Central memory CD8-positive, alpha-beta T cell (primary cell): Measurements from ENCODE around the gene SPART.
A peak's percentile ranks its signal among the peaks of the same experiment; 100 is the strongest.
"Not testable (repeated sequence)": the region's sequence is repeated elsewhere in the genome, so short reads cannot be mapped to it uniquely, and the experiment has no call there.

Experiments used
- ATAC-seq: fragments of 150-1000 bp; cut with Tn5 transposase; replicated peaks from 2 replicates; pipeline ENCODE4 v1.10.0; 2022; ENCODE audit warnings: mild to moderate bottlenecking, moderate FRiP score, moderate number of reproducible peaks; ENCODE audit not compliant: poor library complexity, severe bottlenecking; ENCODE audit errors: extremely low read depth
- DNase-seq, 2 donors: peaks; one replicate each; pipeline ENCODE4 v3.0.0; 2021; ENCODE audit warnings: low spot score in 2 of 2
- H3K27ac Mint-ChIP-seq: one replicate; pipeline ENCODE4 v1.8.0; 2022; ENCODE audit warnings: low read depth, mild to moderate bottlenecking, moderate library complexity, mixed read lengths
- H3K27me3 Mint-ChIP-seq: one replicate; pipeline ENCODE4 v1.8.0; 2022; ENCODE audit warnings: mixed read lengths
- H3K36me3 Mint-ChIP-seq: one replicate; pipeline ENCODE4 v1.8.0; 2022; ENCODE audit warnings: mild to moderate bottlenecking, moderate library complexity, mixed read lengths; ENCODE audit not compliant: insufficient read depth
- H3K4me1 Mint-ChIP-seq: one replicate; pipeline ENCODE4 v1.8.0; 2022; ENCODE audit warnings: mixed read lengths
- H3K4me3 Mint-ChIP-seq: one replicate; pipeline ENCODE4 v1.8.0; 2022; ENCODE audit warnings: mild to moderate bottlenecking, moderate library complexity, mixed read lengths
- H3K9me3 Mint-ChIP-seq: one replicate; pipeline ENCODE4 v1.8.0; 2022; ENCODE audit warnings: mixed read lengths

Gene SPART

DNA sequence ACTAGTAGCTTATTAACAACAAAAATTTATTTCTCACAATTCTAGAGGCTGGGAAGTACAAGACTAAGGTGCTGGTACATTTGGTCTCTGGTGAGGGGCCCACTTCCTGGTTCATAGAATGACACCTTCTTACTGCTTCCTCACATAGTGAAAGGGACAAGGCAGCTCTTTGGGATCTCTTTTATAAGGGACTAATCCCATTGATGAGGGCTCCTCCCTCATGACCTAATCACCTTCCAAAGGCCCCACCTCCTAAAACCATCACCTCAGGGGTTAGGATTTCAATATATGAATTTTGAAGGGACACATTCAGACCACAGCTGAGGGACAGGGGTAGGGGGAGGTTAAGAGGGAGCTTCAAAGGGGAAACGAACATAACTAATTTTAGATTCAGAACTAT, 20.3 kb downstream of the SPART start:
- ATAC-seq (no peak), DNase-seq (no peak)
- Mint-ChIP-seq H3K4me1 (no peaks in the 10 kb centered on the region), H3K27ac (no peak overlapping the region), H3K9me3 (no peaks in the 10 kb centered on the region), H3K27me3 (no peaks in the 10 kb centered on the region), H3K36me3 (peaks cover 8% of the 10 kb centered on the region), H3K4me3 (no peak overlapping the region)

DNA sequence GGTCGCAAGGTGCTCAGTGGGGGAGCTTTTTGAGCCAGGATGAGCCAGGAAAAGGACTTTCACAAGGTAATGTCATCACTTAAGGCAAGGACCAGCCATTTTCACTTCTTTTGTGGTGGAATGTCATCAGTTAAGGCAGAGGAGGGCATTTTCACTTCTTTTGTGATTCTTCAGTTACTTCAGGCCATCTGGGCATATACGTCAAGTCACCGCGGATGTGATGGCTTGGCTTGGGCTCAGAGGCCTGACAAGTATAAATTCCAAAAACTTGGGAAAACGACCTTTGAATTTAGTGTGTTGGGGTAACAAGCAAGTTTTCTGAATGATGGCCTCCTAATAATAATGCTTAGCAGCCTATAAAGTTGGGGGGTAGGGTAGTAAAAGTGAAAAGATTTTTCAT, 21.3 kb downstream of the SPART start:
- H3K27me3 Mint-ChIP-seq, H3K36me3 Mint-ChIP-seq, H3K27ac Mint-ChIP-seq, H3K4me3 Mint-ChIP-seq, ATAC-seq, H3K9me3 Mint-ChIP-seq, H3K4me1 Mint-ChIP-seq, DNase-seq: not testable (repeated sequence)

GRCh38 chr13:36323951-36324566, 22.1 kb downstream of the SPART start:
- peaks cover 6% of the 10 kb centered on the region for H3K36me3 Mint-ChIP-seq
- H3K27ac Mint-ChIP-seq, result no peak overlapping the region
- H3K27me3 Mint-ChIP-seq, result no peaks in the 10 kb centered on the region
- H3K4me1 Mint-ChIP-seq, result no peaks in the 10 kb centered on the region
- H3K4me3 Mint-ChIP-seq, result no peak overlapping the region
- H3K9me3 Mint-ChIP-seq, result peaks cover 14% of the 10 kb centered on the region
- ATAC-seq (no peak), DNase-seq (no peak)

- no peak overlapping the region for H3K4me3 Mint-ChIP-seq
- H3K4me1 Mint-ChIP-seq, result no peaks in the 10 kb centered on the region
- DNase-seq (no peak), ATAC-seq (no peak)
- no peaks in the 10 kb centered on the region for H3K27me3 Mint-ChIP-seq
- peaks cover 14% of the 10 kb centered on the region for H3K9me3 Mint-ChIP-seq
- no peak overlapping the region for H3K27ac Mint-ChIP-seq
- peaks cover 2% of the 10 kb centered on the region for H3K36me3 Mint-ChIP-seq
Measured at GRCh38 chr13:36323408-36323807, 22.8 kb downstream of the SPART start.

- peaks cover 19% of the 10 kb centered on the region for H3K9me3 Mint-ChIP-seq
- not testable (repeated sequence) for H3K27me3 Mint-ChIP-seq, H3K27ac Mint-ChIP-seq, DNase-seq, ATAC-seq, H3K36me3 Mint-ChIP-seq, H3K4me3 Mint-ChIP-seq, H3K4me1 Mint-ChIP-seq
Measured at GRCh38 chr13:36319793-36320192, 26.4 kb downstream of the SPART start.

GRCh38 chr13:36313047-36313969, 32.9 kb downstream of the SPART start:
- H3K27me3 Mint-ChIP-seq, result no peaks in the 10 kb centered on the region
- ATAC-seq (no peak), DNase-seq (no peak)
- H3K9me3 Mint-ChIP-seq, result peaks cover 5% of the 10 kb centered on the region
- no peaks in the 10 kb centered on the region for H3K4me1 Mint-ChIP-seq
- no peak overlapping the region for H3K4me3 Mint-ChIP-seq
- no peak overlapping the region for H3K27ac Mint-ChIP-seq
- peaks cover 8% of the 10 kb centered on the region for H3K36me3 Mint-ChIP-seq

GRCh38 chr13:36310417-36311108, 35.6 kb downstream of the SPART start:
- Mint-ChIP-seq H3K4me1 (no peaks in the 10 kb centered on the region), H3K36me3 (peaks cover 7% of the 10 kb centered on the region), H3K4me3 (no peak overlapping the region), H3K27ac (no peak overlapping the region), H3K27me3 (no peaks in the 10 kb centered on the region), H3K9me3 (no peaks in the 10 kb centered on the region)
- ATAC-seq (no peak), DNase-seq (no peak)

- H3K27me3 Mint-ChIP-seq, result peaks cover 25% of the 10 kb centered on the region
Measured at GRCh38 chr13:36302289-36302688, 43.9 kb downstream of the SPART start.

DNA sequence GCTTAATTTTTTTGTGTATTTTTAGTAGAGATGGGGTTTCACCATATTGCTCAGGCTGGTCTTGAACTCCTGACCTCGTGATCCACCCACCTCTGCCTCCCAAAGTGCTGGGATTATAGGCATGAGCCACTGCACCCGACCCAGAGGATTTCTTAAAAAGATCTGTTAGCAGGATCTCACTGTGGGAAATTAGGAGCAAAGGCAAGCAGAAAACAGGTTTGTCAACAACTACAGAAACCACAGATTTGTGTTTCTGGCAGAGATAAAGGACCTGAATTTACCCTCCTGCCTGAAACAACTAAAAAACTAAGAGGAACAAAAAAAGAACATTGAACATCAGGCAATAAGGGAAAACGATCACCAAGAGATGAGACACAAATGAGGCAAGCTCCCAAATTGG, 46.7 kb downstream of the SPART start:
- not testable (repeated sequence) for DNase-seq, ATAC-seq, H3K9me3 Mint-ChIP-seq, H3K36me3 Mint-ChIP-seq, H3K4me3 Mint-ChIP-seq, H3K4me1 Mint-ChIP-seq, H3K27ac Mint-ChIP-seq
- peaks cover 34% of the 10 kb centered on the region for H3K27me3 Mint-ChIP-seq

More at GRCh38 chr13:36302289-36302688, 43.9 kb downstream of the SPART start:
- H3K4me3 Mint-ChIP-seq, result no peak overlapping the region
- H3K9me3 Mint-ChIP-seq, result peaks cover 12% of the 10 kb centered on the region
- ATAC-seq (no peak), DNase-seq (no peak)
- H3K36me3 Mint-ChIP-seq, result no peaks in the 10 kb centered on the region
- H3K4me1 Mint-ChIP-seq, result no peaks in the 10 kb centered on the region
- no peak overlapping the region for H3K27ac Mint-ChIP-seq

DNA sequence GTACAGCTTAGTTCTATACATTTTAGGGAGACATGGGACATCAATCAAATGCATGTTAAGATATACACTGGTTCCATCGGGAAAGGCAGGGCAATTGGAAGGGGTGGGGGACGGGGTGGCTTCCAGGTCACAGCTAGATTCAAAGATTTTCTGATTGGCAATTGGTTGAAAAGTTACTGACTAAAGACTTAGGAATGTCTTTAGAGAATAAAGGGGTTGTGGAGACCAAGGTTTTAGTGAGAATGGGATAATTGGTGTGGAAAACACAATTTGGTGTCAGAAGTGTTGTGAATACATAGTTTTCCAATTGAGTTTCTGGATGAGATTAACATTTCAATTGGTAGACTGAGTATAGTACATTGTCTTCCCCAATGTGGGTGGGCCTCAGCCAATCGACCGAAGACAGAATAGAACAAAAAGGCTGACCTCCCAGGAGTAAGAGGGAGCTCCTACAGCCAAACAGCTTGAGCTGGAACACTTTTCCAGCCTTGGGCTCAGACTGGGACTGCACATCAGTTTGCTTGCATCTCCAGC, 47.6 kb downstream of the SPART start:
- no peaks in the 10 kb centered on the region for H3K4me1 Mint-ChIP-seq
- peaks cover 34% of the 10 kb centered on the region for H3K27me3 Mint-ChIP-seq
- H3K27ac Mint-ChIP-seq, result no peak overlapping the region
- no peak overlapping the region for H3K4me3 Mint-ChIP-seq
- peaks cover 3% of the 10 kb centered on the region for H3K36me3 Mint-ChIP-seq
- H3K9me3 Mint-ChIP-seq, result peaks cover 6% of the 10 kb centered on the region
- ATAC-seq (no peak), DNase-seq (no peak)

DNA sequence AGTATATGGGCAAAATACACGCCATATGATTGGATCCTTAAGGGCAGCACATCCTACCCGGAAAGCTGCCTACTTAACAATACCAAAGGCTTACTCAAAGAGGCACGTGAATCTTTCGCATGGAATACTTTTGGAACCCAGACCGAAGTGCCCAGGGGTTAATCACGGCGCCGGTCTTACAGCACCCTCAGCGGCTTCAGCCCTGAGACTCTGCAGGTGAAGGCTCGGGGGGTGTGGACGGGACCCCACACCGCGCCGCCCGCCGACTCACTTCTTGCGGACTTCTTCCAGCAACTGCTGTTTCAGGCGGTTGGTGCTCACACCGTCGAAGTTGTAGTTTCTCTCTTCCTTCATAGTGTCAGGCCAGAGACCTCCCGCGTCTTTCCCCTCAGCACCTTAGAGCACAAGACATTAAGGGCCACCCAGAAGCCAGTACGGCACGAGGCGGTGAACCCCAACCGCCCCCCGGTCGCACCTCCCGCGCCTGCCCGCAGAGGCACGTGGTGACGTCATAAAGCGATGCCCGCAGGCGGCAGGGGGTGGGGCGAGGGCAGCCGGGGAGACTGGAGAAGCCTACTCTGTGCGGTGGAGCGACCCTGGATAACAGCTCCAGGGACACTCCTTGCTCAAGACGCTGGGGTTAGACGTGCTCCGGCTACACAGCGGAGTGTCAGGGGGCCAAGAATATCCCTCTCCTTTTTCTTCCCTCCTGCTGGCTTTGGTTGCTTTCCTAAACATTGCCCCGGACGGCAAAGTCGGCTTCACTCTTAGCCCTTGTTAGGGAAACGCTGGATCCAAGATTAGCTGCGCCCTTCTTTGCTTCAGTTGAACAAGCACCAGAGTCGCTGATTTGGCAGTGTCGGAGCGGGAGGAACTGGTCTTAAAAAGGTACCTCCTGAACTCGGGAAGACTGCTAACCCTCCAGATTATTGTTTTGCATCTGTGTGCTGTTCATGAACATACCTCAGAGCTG, 48.5 kb downstream of the SPART start, which contains the start of gene CCDC169:
CCDC169 (minus strand) TSS at position 449 of the 973 bp plus-strand sequence; CDS start at position 354, 95 bp downstream.
- Mint-ChIP-seq H3K27ac (no peak within 1 kb of the TSS), H3K36me3 (peaks cover 3% of the 10 kb centered on the region), H3K4me1 (no peaks in the 10 kb centered on the region), H3K9me3 (peaks cover 6% of the 10 kb centered on the region), H3K27me3 (peaks cover 34% of the 10 kb centered on the region), H3K4me3 (peak within 1 kb of the TSS; percentile 58)
- ATAC-seq (no peak), DNase-seq (peak in 1 of 2 donors; percentile 17)
